Kasumi-1 (cell line): Measurements from ENCODE around the gene NQO2.
A peak's percentile ranks its signal among the peaks of the same experiment; 100 is the strongest.
"Not testable (repeated sequence)": the region's sequence is repeated elsewhere in the genome, so short reads cannot be mapped to it uniquely, and the experiment has no call there.

ENCODE experiments used
- DNase-seq, 2 experiments: peaks; one replicate each; lab custom pipeline; 2025; lab: John Stamatoyannopoulos, UW

NQO2 gene

DNA sequence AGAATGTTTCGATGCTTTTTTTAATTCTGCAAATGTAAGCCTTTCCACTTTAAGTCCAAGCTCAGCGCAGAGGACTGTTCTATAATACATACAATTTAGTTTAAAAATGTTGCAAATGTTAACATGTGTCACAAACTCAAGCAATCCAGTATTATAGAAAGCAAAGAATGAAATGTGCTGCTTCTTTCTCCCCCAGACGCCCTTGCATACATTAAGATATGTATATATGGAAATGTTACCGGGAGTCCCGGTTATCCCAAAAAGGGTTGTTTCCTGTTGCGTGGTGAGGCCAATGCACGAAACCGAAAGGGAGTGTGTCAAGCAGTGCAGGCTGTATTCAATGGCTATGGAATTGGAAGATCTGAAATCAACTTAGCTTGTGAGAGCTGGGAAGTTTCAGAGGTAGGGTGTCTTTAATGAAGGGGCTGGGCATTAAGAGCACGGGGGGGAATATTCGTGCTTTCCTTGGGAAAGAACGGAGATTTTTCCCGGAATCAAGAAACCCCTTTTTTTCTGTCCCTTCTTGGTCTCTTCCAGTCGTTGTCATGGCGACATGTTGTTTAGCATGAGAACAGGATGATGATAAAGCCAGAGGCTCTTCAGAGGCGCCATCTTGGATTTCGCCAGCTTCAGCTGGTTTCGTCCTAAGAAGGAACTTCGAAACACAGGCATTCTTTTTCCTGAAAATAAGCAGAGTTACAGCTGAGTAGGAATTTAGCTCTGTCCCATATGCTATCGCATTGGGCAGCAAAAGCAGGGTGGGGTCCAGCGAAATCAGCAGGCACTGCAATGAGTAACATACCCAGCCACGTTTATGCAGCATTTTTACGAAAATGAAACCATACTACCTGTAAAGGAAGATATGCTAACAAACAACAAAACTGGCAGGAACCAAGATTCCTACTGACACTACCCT lies 10.1 kb upstream of the NQO2 start:
- DNase-seq: peak; percentile 93 to 95

DNA sequence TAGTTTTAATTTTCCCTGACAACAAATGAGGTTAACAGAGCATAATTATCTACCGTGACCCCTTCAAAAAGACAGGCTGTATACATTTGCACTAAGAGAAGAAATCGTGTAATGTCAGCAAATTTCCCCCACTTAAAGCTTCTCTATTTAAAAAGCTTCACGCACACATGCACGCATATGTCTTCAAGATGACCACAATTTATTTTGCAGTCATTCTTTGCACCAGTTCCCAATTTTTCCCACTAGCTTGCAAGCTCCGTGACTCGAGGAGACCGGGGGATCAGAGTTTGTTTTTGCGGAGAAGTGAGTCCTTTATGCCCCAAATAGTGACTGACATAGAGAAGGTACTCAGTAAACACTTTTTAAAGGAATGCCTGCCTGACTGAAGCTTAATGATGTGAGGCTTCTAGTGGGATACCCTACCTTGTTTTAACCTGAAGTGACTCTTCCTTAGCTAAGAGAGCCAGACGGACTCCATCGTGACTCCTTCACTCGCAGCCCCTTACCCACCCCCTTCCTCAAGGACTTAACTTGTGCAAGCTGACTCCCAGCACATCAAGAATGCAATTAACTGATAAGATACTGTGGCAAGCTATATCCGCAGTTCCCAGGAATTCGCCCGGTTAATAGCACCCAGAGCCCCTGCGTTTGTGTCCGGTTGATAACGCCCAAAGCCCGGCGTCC lies 9.3 kb upstream of the NQO2 start:
- peak; percentile 36 to 73 for DNase-seq

DNA sequence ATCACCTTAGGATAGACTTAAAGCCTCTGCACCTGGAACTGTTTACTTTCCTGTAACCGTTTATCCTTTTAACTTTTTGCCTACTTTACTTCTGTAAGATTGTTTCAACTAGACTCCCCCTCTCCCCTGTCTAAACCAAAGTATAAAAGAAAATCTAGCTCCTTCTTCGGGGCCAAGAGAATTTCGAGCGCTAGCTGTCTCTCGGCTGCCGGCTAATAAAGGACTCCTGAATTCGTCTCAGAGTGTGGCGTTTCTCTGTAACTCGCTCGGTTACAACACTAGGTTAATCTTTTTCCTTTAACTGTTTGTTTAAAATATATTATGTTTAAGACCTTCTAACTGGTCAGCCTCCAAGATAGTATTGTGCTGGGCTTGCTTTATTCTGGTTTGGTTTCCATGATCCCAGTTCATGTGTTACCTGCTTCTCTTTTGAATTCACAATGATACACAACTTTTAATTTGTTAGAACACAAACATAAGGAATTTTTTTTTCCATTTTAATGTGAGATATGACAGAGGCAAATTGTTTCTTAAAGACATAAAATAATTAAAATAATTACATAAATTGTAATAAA lies 8.7 kb upstream of the NQO2 start:
- DNase-seq: no peak

DNA sequence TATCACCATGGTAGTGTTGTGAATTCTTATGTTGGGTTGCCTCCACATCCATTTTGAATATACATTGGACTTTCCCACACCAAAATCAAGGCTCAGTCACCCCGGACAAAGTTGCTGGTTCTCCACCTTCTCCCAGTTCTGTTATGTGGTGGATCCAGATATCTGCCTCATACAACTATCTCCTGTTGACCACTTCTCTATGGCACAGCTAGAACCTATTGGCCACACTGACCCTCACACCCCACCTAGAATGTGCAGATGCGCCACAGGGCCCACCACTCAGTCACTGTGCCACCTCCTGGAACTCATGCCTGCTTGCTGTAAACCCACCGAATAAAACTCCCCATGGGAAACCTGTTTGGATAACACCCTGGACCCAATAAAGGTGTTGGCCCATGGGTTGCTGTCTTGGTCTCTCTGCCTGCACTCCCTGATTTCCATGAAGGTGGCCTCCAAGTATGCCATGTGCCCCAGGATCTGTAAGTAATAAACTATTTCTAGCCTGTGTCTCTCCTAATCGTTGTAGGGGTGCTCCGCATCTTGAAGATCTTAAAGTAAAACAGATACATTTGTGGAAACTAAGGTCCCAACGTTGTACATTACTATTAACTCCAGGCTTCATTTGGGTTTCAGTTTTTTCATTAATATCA lies 7.2 kb upstream of the NQO2 start:
- no peak for DNase-seq

DNA sequence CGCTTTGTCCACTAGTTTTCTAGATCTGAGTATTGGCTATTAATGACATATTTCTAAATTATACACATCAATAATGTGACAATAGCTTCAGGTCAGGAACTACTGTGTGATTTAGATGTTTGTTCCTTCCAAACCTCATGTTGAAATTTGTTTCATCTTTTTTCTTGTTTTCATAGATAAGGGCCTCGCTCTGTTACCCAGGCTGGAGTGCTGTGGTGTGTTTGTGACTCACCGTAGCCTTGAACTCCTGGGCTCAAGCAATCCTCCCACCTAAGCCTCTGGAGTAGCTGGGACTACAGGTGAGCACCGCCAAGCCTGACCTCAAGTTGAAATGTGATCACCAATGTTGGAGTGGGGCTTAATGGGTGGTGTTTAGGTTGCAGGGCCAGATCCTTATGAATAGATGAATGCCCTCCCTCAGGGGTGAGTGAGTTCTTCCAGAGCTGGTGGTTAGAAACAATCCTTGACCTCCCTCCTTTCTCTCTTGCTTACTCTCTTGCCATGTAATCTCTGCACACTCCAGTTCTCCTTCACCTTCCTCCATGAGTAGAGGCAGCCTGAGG lies 5.9 kb upstream of the NQO2 start:
- no peak for DNase-seq

DNA sequence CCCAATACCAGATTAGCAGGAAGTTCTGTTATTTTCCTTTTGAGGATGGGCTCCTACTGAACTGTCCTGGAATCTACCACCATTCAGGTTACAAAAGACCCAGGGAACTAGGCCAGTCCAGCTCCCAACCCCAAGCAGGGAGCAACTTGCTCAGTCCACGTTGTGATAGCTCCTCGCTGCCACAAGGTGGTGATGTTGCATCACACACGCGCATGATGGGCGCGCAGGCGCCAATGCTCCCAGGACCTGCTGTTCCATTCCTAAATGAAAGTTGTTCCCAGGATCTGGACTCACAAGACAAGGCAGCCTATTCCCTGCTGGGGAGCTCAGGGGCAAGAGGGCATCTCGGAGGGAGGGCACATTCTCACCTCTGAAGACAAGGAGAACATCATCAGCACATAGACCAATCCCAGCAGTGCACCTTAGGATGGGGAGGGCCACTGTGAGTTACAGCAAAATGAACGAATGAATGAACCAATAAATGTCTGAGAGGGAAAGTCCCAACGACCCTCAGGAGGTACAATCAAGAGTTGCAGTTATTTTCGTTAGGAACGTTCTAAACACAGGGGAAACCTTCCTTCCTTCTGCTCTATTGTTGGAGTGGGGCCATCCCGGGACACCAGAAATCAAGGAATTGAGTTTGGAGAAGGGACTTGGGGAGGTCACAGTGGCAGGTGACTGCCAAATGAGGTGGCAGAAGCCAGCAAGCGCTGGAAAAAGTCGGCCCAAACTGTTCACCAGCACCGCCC lies 1.3 kb upstream of the NQO2 start:
- peak in 1 of 2 experiments; percentile 5 for DNase-seq

DNA sequence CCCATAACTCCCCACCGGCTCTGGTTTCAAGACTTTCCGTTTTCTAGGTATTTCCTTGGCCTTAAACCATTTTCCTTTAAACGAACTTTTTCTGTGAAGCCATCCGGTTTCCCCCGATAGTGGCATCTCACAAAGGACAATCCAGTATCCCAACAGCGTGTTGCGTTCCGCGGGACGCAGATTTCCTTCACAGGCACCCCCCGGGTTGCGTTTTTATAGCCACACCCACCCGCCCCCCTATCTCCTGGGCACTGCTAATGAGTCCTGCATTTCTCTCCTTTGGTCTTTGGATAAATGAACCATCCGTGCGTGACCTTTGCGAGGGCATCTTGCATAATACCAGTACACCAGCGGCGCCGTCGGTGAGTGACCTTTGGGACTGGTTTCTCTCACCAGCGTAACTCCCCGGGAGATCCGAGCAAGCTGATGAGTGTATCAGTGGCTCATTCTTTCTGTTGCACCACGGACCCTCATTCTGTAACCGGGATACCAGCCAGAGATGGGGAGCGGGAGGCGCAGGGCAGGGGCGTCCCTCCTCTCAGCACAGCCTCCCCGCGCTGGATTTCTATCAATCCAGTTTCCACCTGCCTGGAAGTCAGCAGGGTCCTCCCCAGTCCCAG lies 586 bp upstream of the NQO2 start:
- peak; percentile 64 to 70 for DNase-seq

DNA sequence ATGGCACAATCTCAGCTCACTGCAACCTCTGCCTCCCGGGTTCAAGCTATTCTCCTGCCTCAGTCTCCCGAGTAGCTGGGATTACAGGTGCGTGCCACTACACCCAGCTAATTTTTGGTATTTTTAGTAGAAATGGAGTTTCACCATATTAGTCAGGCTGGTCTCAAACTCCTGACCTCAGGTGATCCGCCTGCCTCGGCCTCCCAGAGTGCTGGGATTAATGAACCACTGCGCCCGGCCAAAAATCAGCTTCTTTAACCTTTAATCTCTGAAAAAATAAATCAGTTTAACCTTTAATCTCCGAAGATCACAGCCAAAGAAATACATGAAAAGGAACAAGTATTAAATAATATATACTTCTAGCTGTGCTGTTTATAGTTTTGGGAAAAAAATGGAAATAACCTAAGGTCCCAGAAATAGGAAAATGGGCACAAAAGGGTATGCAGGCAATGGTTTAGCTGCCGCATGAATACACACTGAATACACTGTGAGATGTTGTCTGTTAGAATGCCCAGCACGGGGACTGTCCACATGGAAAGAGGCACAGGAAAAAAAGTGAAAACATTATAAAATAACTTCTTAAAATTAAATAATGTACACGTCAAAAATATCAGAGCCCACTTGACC lies 1.6 kb downstream of the NQO2 start:
- no peak for DNase-seq

DNA sequence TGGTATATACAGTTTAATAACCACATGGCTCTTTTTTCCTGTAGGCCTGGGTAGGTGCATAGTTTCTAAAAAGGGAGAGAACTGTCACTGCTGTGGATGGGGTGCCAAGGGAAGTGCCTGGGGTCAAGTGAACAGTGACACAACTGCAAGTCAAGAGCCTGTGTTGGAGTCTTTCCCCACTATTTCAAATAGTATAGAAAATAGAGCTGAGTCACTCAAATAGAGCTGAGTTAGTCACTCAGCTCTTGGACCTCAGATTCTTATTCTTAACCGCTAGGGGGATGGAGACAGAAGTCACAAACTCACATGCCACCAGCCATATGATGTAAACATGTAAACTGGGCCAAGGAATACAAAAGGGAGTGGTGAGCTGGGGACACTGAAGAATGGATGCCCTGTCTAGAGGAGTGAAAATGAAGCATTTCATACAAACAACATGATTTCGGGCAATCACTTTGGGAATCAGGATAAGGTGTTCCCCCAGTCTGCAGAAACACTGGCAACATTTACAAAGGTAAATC lies 2.1 kb downstream of the NQO2 start:
- DNase-seq: peak; percentile 95 to 97

DNA sequence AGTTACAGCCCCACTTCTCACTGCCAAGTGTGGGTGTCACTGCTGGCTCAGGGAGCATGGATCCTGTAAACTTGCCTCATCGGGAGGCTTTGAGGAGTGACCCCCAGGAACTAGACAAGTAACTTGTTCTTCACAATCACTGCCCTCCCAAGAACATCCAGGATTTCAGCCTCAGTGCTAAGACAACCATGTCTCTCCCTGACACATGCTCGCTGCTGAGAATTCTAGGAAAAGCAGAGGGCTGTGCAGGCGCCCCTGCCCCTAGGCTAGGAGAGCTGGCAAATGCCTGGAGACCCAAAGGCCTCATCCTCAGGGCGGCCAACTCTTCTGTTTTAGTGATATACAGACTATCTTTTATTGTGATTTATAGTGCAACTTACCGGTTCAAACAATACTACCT lies 3.5 kb downstream of the NQO2 start:
- not testable (repeated sequence) for DNase-seq

DNA sequence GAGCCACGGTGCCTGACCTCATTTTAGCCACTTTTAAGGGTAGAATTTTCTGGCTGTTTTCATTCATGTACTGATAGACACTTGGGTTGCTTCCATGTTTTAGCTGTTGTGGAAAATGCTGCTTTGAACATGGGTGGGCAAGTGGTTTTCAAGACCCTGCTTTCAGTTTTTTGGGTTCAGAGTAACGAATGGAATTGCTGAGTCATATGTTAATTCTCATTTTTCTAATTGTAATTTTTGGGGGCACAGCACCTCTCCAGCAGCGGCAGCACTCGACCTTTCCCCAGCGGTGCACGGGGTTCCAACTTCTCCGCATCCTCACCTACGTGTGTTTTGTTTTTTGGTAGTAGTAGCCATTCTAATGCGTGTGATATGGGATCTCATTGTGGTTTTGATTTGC lies 5.4 kb downstream of the NQO2 start:
- no peak for DNase-seq

DNA sequence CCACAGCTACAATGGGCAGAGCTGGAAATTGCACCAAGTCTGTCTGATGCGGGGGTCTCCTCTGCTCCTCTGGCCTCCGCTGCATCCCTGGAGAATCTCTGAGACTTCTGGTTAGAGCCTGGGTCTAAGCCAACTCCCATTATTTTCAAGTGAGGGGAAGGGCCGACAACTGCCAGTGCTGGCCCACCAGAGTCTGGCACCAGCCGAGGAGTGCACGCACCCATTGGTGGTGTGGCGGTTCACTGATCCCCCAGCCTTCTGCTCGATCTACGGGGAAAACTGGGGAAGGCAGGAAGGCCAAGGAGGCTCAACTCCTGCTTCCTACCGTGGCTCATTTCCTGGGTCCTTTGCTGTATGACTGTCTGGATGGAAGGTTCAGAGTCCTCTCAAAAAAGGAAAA lies 6.2 kb downstream of the NQO2 start:
- DNase-seq: no peak

DNA sequence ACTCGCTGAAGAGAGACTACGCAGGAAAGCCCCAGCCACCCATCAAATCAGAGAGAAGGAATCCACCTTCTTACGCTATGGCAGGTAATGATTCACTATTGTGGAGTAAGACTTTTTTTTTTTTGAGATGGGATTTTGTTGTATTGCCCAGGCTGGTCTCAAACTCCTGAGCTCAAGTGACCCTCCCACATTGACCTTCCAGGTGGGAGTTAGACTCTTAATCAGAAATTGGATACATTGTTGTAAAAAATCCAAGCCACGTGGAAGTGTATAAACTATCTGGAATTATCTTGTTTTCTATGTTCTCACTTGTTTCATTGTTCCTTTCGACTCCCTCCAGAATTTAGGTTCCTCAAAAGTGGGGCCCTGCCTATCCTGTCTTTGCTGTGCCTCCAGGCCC lies 6.8 kb downstream of the NQO2 start:
- DNase-seq: peak in 1 of 2 experiments; percentile 9

DNA sequence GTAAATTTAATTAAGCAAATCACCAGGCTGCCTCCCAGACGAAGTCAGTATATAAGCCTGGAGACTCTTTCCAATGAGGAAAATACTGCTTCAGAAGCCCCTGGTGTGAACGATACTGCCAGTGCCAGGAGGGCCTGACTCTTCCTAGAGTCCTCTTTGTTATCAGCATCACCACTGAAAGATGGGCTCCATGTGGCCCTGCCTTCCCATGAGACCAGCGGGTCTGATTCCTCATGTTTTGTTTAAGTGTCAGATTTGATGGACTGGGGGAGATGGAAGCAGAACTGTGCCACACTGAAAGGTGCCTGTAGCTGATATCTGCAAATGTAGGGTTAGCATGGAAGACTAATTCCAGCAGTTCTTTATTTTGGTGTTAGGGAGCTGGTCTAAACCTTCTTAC lies 7.9 kb downstream of the NQO2 start:
- DNase-seq: no peak

DNA sequence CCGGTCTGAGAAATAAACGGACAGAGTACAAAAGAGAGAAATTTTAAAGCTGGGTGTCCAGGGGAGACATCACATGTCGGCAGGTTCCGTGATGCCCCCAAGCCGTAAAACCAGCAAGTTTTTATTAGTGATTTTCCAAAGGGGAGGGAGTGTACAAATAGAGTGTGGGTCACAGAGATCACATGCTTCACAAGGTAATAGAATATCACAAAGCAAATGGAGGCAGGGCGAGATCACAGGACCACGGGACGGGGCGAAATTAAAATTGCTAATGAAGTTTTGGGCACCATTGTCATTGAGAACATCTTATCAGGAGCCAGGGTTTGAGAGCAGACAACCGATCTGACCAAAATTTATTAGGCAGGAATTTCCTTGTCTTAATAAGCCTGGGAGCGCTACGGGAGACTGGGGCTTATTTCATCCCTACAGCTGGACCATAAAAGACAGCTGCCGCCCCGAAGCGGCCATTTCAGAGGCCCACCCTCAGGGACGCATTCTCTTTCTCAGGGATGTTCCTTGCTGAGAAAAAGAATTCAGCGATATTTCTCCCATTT lies 9.1 kb downstream of the NQO2 start:
- DNase-seq: not testable (repeated sequence)

DNA sequence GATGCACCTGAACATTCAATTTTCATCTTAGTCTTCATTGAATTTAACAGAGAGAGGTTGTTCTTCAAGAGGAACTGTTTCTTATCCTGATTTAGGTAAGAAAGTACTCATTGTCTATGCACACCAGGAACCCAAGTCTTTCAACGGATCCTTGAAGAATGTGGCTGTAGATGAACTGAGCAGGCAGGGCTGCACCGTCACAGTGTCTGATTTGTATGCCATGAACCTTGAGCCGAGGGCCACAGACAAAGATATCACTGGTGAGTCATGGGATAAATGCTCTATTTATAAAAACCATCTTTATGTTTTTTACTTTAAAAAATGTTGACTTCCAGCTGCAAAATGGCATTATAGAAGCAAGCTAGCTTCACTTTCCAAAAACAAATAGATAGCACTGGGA lies 10.2 kb downstream of the NQO2 start:
- DNase-seq: no peak

DNA sequence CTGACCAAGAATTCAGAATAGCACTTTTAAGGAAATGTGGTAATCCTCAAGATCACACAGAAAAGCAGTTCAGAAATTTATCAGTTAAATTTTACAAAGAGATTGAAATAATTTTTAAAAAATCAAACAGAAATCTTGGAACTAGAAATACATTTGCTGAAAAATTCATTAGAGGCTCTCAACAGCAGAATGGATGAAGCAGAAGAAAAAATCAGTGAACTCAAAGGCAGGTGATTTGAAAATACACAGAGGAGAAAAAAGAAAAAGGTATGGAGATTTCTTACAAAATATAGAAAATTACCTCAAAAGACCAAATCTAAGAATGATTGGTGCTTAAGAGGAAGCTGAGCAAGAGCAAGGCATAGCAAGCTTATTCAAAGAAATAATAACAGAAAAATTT lies 11.5 kb downstream of the NQO2 start:
- DNase-seq: no peak

DNA sequence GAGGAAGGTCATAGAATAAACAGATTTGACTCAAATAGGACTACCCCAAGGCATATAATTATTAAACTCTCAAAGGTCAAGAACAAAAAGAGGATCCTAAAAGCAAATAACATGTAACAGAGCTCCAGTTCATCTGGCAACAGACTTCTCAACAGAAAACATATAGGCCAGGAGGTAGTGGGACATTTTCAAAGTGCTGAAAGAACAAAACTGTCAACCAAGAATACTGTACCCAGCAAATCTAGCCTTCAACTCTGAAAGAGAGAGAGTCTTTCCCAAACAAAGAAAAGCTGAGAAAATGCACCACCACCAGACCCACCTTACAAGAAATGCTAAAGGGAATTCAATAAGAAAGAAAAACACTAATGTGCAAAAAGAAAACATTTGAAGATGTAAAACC lies 11.9 kb downstream of the NQO2 start:
- no peak for DNase-seq

DNA sequence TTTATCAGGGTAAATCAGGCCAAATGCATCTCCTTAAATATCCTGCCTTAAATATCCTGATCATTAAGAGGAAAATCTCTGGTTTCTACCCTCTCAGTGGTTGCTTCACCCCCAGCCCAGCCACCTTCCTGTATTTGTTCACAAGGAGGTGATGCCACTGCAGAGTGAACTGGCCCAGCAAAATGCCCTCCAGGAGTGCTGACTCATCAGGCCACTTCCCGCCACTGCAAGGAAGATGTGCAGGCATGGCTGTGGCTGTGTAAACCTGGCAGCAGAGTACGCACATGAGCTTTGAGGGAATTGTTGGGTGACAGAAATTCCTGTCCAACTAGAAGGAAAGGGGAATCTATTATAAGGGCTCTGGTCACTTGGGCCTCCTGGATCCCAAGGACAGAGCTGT lies 13.8 kb downstream of the NQO2 start:
- peak; percentile 66 for DNase-seq
